A673 (cell line): Measurements from ENCODE around the gene ARPIN. TPM values are rescaled to one million over a fixed set of nuclear protein-coding genes. Genes with fewer than 3 reads are reported as not detected.

Experiments used
- BruUV-seq: library from RNA; stranded (reverse); fragments of 400-500 nt; replicated peaks from 2 replicates; lab custom pipeline; 2021; lab: Mats Ljungman, UMichigan
- CTCF ChIA-PET: fragments of 300-600 bp; sonication (Branson Sonifier 250); formaldehyde crosslinking; loops from one replicate; lab custom pipeline; 2022; ENCODE audit warnings: antibody characterized with exemption; lab: Charles Lee
- POLR2A ChIA-PET: fragments of 300-600 bp; sonication (Branson Sonifier 250); formaldehyde crosslinking; loops from one replicate; lab custom pipeline; 2022; ENCODE audit warnings: antibody characterized with exemption; ENCODE audit not compliant: low non-redundant PET; lab: Charles Lee
- DNase-seq: peaks from one replicate; pipeline ENCODE4 v3.0.0-alpha.2; 2015; ENCODE audit warnings: low spot score
- H3K27ac ChIP-seq: fragments of 200-600 bp; sonication (generic); 2 replicates; pipeline ENCODE4 v1.5.1; 2016; ENCODE audit warnings: mixed run types, low read depth, mild to moderate bottlenecking, mixed read lengths, antibody characterized with exemption, low read length; ENCODE audit not compliant: poor library complexity, severe bottlenecking
- H3K27me3 ChIP-seq: fragments of 200-600 bp; sonication (generic); replicated peaks from 2 replicates; pipeline ENCODE4 v1.6.1; 2017; ENCODE audit warnings: mixed run types, low read depth, mild to moderate bottlenecking, mixed read lengths, antibody characterized with exemption, low read length; ENCODE audit not compliant: insufficient read depth, poor library complexity
- H3K36me3 ChIP-seq: fragments of 200-600 bp; sonication (generic); 2 replicates; pipeline ENCODE4 v1.6.1; 2016; ENCODE audit warnings: mixed run types, mild to moderate bottlenecking, mixed read lengths, antibody characterized with exemption, low read length; ENCODE audit not compliant: insufficient read depth, poor library complexity, severe bottlenecking
- H3K4me1 ChIP-seq: fragments of 200-600 bp; sonication (generic); 2 replicates; pipeline ENCODE4 v1.6.1; 2017; ENCODE audit warnings: mixed run types, mild to moderate bottlenecking, mixed read lengths, antibody characterized with exemption, low read length; ENCODE audit not compliant: insufficient read depth, poor library complexity, severe bottlenecking
- H3K4me3 ChIP-seq: fragments of 200-600 bp; sonication (generic); 2 replicates; pipeline ENCODE4 v1.5.1; 2016; ENCODE audit warnings: low read depth, mixed run types, mild to moderate bottlenecking, mixed read lengths, low read length; ENCODE audit not compliant: poor library complexity, severe bottlenecking
- H3K9me3 ChIP-seq: fragments of 200-600 bp; sonication (generic); 2 replicates; pipeline ENCODE4 v1.6.1; 2016; ENCODE audit warnings: mixed run types, low read depth, mild to moderate bottlenecking, mixed read lengths, antibody characterized with exemption, low read length; ENCODE audit not compliant: poor library complexity, severe bottlenecking
- CTCF ChIP-seq: fragments of 300-800, 200-600 bp; sonication (generic); conservative IDR thresholded peaks from 2 replicates; pipeline ENCODE4 v1.5.1; 2017; ENCODE audit warnings: low read depth, mild to moderate bottlenecking, antibody characterized with exemption, low read length, moderate library complexity, mixed read lengths
- EZH2 ChIP-seq: fragments of 200-600 bp; sonication (generic); IDR thresholded peaks from 2 replicates; pipeline ENCODE4 v1.6.1; 2017; ENCODE audit warnings: borderline replicate concordance, low read depth, mild to moderate bottlenecking, mixed read lengths, antibody characterized with exemption, low read length; ENCODE audit not compliant: poor library complexity, severe bottlenecking
- intact Hi-C: fragments of 100-400 bp; cut with micrococcal nuclease; formaldehyde crosslinking; loops from one replicate; pipeline ENCODE4 v1.10.0; 2022; ENCODE audit not compliant: unreplicated experiment
- total RNA-seq: library from RNA; stranded (reverse); gene quantifications from 2 replicates; pipeline ENCODE4 v1.2.3, GENCODE V29; 2021

The ARPIN gene
- total RNA-seq, 1 experiment from 2014 or later, result 5.9 TPM

- intact Hi-C loops, result no loop called here
- CTCF ChIA-PET, result no interaction called here
- POLR2A ChIA-PET, result no interaction called here
- TF ChIP-seq EZH2 (no peak), CTCF (no peak)
- Histone ChIP-seq H3K36me3 (no peaks in the 10 kb centered on the region), H3K4me3 (no peak overlapping the region), H3K27me3 (no peaks in the 10 kb centered on the region), H3K27ac (no peak overlapping the region), H3K4me1 (no peaks in the 10 kb centered on the region), H3K9me3 (no peaks in the 10 kb centered on the region)
- DNase-seq, result no peak
- no TSS peak for BruUV-seq
These were observed 20.1 kb upstream of the ARPIN start for GRCh38 chr15:89932880-89933279.

- DNase-seq, result no peak
- Histone ChIP-seq H3K4me1 (no peaks in the 10 kb centered on the region), H3K9me3 (no peaks in the 10 kb centered on the region), H3K27ac (no peak overlapping the region), H3K36me3 (no peaks in the 10 kb centered on the region), H3K4me3 (no peak overlapping the region), H3K27me3 (no peaks in the 10 kb centered on the region)
- TF ChIP-seq CTCF (no peak), EZH2 (no peak)
- CTCF ChIA-PET, result no interaction called here
- intact Hi-C loops, result no loop called here
- POLR2A ChIA-PET, result no interaction called here
- no TSS peak for BruUV-seq
These were observed 15.7 kb upstream of the ARPIN start for GRCh38 chr15:89928421-89928820.

DNA sequence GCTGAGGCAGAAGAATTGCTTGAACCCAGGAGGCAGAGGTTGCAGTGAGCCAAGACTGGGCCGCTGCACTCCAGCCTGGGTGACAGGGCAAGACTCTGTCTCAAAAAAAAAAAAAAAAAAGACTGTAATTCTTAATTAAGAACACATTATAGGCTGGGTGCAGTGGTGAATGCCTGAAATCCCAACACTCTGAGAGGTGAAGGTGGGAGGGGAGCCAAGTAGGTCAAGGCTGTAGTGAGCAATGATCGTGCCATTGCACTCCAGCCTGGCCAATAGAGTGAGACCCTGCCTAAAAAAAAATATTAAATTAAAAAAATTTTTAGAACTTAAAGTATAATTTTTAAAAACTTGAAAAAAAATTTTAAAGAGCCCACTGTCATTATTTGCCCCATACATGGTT lies 13.4 kb upstream of the ARPIN start:
- no peaks in the 10 kb centered on the region for H3K27me3 ChIP-seq
- H3K4me3 ChIP-seq, result no peak overlapping the region
- no peaks in the 10 kb centered on the region for H3K9me3 ChIP-seq
- no peak overlapping the region for H3K27ac ChIP-seq
- DNase-seq, result no peak
- intact Hi-C loops, result no loop called here
- BruUV-seq, result no TSS peak
- CTCF ChIA-PET, result no interaction called here
- H3K36me3 ChIP-seq, result no peaks in the 10 kb centered on the region
- POLR2A ChIA-PET, result no interaction called here
- H3K4me1 ChIP-seq, result no peaks in the 10 kb centered on the region
- TF ChIP-seq EZH2 (no peak), CTCF (no peak)
